NCI-H82 treated with DMSO at 0.1 percent for 48 hours (cell line): Measurements from ENCODE around the gene CCDC110.
A peak's percentile ranks its signal among the peaks of the same experiment; 100 is the strongest.
"Not testable (repeated sequence)": the region's sequence is repeated elsewhere in the genome, so short reads cannot be mapped to it uniquely, and the experiment has no call there.

Experiments
- DNase-seq: peaks from one replicate; lab custom pipeline; 2025; ENCODE audit not compliant: unreplicated experiment; lab: John Stamatoyannopoulos, UW

The CCDC110 gene

DNA sequence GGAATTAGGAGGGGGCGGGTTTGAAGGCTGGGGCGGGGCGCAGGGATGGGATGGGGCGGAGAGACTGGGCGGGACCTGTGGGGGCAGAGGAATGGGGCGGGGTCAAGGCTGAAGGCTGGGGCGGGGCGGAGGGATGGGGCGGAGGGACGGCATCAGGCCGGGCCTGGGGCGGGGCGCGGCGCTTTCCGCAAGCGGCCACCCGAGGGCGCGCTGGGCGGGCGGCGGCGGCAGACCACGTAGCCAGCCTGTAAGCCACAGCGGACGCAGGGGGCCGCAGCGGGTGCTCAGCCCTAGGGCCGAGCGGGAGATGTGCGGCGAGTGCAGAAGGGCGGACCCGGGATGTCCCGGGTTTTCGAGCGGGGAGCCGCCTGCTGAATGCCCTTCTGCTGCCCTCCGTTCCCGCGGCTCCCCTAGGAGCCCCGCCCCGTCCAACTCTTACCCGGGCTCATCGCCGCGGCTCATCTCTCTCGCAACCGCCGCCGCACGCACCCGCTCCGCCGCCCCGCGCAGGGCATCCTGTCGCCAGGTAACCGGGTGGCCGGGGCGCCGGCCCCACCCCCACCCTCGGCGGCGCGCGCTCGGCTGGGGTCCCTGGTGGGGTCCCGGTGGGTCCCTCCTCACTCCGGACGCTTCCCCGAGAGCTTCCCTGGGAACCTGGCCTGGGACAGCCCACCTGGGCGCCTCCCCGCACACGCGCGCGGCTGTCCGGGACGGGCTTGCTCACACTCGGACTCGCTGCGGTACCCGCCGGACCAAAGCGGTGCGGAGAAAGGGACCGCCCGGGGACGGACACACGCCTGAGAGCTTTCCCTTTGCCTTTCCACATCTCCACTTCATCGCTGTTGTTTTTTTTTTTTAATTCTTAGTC lies at the start of gene CCDC110:
Gene CCDC110 (minus strand): TSS at position 499 of the 868 bp plus-strand sequence. CDS start 50 bp downstream, at position 449.
- peak; percentile 65 for DNase-seq

GRCh38 chr4:185520119-185520518 lies 48.6 kb upstream of the CCDC110 start:
- DNase-seq = no peak

DNA sequence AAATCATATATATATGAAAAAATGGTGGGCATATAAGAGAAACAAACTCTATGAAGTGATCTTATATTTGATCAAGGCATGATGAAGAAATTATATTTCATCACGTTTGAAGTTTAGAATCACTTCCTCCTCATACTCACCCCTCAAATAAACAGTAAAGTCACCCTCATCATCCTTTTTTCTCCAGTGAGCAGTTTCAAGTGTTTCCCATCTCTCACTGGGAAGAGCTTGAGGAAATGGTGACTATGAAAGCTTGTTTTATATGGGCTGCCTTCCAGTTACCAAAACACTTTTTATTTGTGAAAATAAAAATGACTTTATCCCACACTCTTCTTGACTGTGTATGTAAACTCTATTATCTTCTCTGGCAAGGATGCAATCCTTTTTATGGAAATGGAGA lies 47.0 kb upstream of the CCDC110 start:
- no peak for DNase-seq

GRCh38 chr4:185518069-185518468 lies 46.5 kb upstream of the CCDC110 start:
- no peak for DNase-seq

- no peak for DNase-seq
Measured at GRCh38 chr4:185515248-185515647, 43.7 kb upstream of the CCDC110 start.

- DNase-seq = no peak
Measured at GRCh38 chr4:185514182-185514697, 42.7 kb upstream of the CCDC110 start.

- DNase-seq = no peak
Measured at GRCh38 chr4:185513489-185514181, 42.1 kb upstream of the CCDC110 start.

- no peak for DNase-seq
Measured at GRCh38 chr4:185512516-185512915, 41.0 kb upstream of the CCDC110 start.

DNA sequence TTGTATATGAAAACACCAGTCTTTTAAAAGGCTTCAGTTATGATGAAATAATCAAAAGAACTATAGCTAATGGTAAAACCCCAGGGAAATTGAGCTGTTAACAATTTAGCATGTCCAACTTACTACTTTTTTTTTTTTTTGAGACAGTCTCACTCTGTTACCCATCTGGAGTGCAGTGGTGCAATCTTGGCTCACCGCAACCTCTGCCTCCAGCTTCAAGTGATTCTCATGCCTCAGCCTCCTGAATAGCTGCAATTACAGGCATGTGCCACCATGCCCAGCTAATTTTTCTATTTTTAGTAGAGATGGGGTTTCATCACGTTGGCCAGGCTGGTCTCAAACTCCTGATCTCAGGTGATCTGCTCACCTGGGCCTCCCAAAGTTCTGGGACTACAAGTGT lies 39.7 kb upstream of the CCDC110 start:
- DNase-seq = not testable (repeated sequence)

DNA sequence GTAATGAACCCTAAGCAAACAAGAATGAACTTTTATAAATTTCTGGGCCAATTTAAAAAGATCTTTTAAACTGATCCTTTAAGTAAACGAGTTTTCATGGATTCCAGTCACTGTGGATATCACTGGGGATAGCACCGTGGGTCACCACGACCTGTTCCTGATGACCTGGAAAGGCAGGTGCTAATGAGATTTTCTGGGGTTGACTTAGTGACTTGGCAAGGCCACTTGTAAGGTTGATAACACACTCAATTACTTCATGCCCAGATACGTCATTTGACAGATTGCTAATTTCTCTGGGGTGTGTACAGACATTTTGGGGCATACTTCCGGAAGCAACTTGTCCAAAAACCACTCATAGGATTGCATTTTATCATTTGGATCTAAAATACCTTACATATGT lies 39.3 kb upstream of the CCDC110 start:
- DNase-seq = no peak

DNA sequence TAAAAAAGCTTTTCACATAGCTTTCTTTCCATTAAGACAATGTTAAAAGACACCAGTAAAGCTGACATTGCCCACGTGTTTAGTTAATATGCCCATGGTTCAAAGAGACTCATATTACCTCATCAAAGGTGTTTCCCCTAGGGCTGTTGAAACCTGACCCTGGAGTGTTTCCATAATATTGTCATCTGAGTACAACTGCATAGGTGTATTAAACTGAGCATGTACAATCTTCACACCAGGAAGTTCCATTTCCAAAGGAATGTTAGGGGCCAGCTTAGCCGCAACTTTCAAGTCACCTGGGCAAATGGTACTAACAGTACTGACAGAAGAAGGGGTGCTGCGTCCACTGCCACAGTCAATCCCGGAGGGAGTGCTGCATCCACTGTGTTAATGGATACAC lies 36.6 kb upstream of the CCDC110 start:
- no peak for DNase-seq

- DNase-seq = no peak
Measured at GRCh38 chr4:185506422-185506821, 34.9 kb upstream of the CCDC110 start.

DNA sequence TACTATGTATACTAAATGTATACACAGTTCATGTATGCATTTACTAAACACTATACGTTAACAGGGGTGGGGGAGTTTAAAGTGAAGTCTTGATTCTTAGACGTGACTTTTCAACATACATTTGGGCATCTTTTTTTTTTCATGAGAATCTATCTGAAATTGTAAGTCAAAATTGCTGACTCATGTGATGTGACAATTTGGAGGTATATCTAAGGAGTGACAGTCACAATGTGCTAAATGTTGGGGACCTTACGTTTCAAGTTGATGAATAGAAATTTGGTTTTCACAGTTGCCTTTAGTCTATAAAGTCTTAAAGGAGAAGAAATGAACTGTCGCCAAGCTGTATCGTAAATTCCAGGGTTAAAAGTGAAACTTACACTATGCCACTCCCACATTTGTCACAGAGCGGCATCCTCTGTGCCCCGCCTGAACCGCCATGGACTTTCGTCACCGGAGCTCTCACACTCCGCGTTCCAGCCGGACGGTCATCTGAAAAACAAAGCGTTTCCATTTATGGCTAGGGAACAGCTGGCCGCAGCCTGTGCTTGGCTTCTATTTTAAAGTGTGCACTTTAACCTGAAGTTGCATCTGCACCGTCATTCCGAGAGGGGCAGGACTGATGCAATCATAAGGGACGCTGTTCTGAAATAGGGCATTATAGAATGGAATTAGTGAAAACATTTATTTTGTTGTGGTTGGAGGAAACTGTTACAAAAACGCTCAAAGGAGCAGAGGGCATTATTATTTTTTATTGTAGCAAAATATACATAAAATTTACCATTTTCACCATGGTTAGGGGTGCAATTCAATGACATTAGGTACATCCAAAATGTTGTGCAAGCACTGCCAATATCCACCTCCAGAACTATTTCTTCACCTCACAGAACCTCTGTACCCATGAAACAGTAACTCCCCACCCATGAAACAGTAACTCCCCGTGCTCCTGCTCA lies 32.8 kb upstream of the CCDC110 start:
- no peak for DNase-seq

GRCh38 chr4:185502386-185502785 lies 30.9 kb upstream of the CCDC110 start:
- no peak for DNase-seq

DNA sequence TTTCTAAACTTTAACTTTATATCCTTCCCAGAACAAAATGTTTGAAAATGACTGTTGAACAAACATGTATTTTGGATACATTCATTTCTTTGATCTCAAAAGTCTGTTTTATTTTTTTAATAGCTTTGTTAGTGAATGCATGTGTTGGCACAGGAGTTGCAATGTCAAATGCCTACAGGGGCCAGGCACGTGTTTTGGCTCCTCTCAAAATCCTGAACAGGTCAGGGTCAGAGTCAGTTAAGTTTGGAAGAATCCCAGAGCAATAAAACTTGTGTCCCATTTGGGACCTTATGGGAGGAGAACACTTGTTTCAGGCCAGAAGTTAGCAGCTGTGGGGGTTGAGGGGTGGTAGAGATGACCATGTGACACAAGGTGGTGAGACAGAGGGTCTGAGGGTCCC lies 29.0 kb upstream of the CCDC110 start:
- no peak for DNase-seq

DNA sequence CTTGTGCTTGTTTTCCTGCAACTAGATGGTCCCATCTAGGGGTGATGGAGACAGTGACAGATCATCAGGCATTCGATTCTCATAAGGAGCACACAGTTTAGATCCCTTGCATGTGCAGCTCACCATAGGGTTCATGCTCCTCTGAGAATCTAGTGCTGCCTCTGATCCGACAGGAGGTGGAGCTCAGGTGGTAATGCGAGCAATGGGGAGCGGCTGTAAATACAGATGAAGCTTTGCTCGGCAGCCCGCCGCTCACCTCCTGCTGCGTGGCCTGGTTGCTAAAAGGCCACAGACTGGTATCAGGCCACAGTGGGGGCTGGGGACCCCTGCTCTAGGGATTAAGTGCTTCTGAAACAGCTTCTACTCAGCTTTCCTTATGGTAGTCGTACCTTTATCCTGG lies 28.5 kb upstream of the CCDC110 start:
- no peak for DNase-seq

GRCh38 chr4:185488650-185489049 lies 17.1 kb upstream of the CCDC110 start:
- DNase-seq = no peak

GRCh38 chr4:185481401-185481800 lies 9.9 kb upstream of the CCDC110 start:
- no peak for DNase-seq

- DNase-seq = no peak
Measured at GRCh38 chr4:185480016-185480732, 8.6 kb upstream of the CCDC110 start.

DNA sequence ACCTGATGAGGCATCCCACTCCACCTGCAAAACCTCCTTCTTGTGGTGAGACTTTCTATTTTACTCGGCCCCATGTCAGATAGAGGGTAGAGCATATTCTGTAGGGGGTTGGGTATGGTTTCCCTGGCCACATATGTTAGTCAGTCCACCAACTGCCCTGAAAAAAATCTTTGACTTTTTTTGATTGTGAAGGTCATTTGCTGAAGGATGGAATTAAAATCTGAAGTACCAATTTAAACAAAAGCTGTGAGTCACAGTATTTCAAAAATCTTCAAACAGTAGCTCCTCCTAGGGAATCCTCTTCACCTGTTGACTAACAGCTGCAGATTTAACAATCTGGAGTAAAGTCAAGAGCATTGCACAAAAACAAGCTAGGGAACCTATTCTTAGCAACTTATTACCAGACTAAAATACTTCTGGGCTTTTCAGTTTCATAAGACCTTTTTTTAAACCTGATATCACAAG lies 8.0 kb upstream of the CCDC110 start:
- DNase-seq = no peak
